Omental fat pad (tissue), 4 donors: Measurements from ENCODE around the gene CPED1. TPM values are rescaled to one million over a fixed set of nuclear protein-coding genes. Genes with fewer than 3 reads are reported as not detected.

Experiments
- ATAC-seq: fragments of 150-250 bp; one replicate; pipeline ENCODE4 v1.9.1; 2016; ENCODE audit warnings: mild to moderate bottlenecking, moderate library complexity; ENCODE audit not compliant: low FRiP score
- DNase-seq: peaks from one replicate; pipeline ENCODE4 v3.0.0-alpha.2; 2019; ENCODE audit warnings: low spot score
- total RNA-seq, 4 donors: library from RNA; depleted of rRNA; stranded (reverse); fragments of >200 nt; gene quantifications; one replicate each; pipeline ENCODE4 v1.1.0, GENCODE V29; 2016
- TF ChIP-seq, protein P1 (sequence below), 3 donors: fragments of 450-650 bp; IDR thresholded peaks; one replicate each; pipeline ENCODE4 v1.5.1; 2016 to 2017; ENCODE audit warnings: antibody characterized with exemption in 3 of 3, mild to moderate bottlenecking in 3 of 3, moderate library complexity in 2 of 3

CPED1 gene
- total RNA-seq, 4 donors from 2014 or later: 24.9 to 63.9 (median 40.9) TPM

DNA sequence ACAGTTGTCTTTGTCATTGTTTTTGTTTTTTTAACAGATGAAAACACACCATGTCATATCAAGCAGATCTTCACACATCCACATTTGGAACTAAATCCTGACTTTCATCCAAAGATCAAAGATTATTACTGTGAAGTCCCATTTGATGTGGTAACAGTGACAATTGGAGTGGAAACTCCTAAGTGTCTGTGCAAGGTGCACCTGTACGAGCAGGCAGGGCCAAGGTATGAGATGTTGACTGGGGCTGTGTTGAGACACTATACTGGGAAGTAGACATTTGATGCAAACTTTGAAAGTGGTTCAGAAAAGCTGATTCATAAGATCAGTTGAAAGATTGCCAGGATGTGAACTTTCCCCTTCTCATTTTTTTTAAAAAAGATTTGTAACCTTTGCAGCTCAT is 152.3 kb downstream of the CPED1 start:
- DNase-seq (no peak), ATAC-seq (no peak)
- TF ChIP-seq, protein P1, sequence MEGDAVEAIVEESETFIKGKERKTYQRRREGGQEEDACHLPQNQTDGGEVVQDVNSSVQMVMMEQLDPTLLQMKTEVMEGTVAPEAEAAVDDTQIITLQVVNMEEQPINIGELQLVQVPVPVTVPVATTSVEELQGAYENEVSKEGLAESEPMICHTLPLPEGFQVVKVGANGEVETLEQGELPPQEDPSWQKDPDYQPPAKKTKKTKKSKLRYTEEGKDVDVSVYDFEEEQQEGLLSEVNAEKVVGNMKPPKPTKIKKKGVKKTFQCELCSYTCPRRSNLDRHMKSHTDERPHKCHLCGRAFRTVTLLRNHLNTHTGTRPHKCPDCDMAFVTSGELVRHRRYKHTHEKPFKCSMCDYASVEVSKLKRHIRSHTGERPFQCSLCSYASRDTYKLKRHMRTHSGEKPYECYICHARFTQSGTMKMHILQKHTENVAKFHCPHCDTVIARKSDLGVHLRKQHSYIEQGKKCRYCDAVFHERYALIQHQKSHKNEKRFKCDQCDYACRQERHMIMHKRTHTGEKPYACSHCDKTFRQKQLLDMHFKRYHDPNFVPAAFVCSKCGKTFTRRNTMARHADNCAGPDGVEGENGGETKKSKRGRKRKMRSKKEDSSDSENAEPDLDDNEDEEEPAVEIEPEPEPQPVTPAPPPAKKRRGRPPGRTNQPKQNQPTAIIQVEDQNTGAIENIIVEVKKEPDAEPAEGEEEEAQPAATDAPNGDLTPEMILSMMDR (IDR thresholded peaks at IDR 0.05): no peak

DNA sequence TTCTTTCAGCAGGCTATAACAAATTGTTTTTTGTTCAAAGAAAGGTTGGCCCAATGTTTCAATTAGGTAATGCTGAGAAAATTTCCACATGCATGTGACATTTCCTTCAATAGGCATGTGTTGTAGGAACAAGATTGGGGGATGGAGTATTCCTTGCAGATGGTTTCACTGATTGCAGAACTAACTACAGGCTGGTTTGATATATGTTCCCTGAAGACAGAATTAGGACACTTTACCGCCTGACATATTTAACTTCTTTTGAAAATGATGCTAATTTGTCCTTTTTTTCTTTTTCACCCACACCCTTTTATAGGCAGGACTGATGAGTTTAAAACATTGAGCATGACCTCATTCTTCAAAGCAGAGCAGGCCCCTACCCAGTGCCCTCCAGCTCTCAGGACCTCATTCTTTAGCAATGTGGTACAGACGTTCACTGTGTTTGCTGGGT is 163.3 kb downstream of the CPED1 start:
- TF ChIP-seq, protein P1 (IDR thresholded peaks at IDR 0.05): no peak
- DNase-seq (no peak), ATAC-seq (no peak)

DNA sequence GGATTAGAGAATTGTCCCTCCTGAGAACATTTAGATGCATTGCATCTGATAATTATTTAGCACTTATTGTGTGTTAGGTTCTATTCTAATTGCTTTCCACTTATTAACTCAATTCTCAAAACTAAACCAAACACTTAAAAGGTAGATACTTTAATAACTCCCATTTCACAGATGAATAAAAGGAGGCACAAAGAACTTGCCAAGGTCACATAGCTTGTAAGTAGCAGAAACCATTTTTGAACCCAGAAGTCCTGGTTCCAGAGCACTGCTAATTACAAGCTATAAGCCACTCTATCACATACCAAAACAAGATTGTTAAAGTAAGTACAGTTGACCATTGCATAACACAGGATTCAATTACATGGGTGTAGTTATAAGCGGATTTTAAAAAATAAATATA is 164.9 kb downstream of the CPED1 start:
- DNase-seq: no peak
- TF ChIP-seq, protein P1 (IDR thresholded peaks at IDR 0.05): no peak
- ATAC-seq: no peak

DNA sequence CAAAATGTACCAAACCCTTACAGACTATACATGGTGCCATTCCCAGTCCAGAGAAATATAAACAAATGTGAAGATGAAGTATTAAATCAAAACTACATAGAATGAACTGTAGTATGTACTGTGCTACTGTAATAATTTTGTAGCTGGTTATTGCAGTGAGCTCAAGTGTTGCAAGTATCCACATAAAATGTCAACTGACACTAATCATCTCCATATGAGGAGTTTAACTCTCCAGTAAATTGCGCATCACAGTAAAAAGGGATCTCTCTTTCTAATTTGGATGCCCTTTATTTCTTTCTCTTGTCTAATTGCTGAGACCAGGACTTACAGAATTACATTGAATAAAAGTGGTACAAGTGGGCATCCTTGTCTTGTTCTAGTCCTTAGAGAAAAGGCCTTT is 165.5 kb downstream of the CPED1 start:
- ATAC-seq (no peak), DNase-seq (no peak)
- TF ChIP-seq, protein P1 (IDR thresholded peaks at IDR 0.05): no peak

DNA sequence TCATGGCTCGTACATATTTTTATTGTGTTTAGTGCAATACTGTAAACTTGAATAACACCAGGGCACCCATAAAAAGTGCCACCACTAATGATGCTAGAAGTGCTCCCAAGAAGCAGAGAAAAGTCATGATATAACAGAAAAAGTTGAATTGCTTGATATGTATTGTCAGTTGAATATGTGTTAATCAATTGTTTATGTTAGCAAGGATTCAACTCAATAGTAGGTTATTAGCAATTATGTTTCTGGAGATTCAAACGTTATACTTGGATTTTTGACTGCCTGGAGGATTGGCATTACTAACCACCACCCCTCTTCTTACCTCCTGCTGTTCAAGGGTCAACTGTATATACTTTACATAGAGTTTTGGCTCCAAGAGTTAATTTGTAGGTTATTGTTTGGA is 168.3 kb downstream of the CPED1 start:
- TF ChIP-seq, protein P1 (IDR thresholded peaks at IDR 0.05): no peak
- no peak for DNase-seq
- no peak for ATAC-seq

DNA sequence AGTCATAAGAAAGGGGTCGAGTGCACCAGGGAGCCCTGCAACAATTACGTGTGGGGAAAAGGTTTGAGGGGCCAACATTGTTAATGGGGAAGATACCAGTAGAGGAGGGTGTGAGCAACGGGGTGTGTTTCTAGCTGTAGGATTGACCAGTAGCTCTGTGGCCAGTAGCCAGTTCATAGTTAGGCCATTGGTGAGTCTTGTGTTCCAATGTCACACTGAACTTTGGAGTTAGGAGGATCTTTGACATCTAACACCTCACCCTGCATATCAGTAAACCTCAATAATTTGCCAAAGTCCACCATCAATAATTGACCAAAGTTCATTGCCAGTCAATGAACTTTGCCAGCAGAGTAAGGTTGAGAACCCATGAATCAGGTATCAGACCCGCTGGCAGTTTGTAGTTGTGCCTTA is 168.8 kb downstream of the CPED1 start:
- TF ChIP-seq, protein P1 (IDR thresholded peaks at IDR 0.05): no peak
- ATAC-seq (no peak), DNase-seq (no peak)

DNA sequence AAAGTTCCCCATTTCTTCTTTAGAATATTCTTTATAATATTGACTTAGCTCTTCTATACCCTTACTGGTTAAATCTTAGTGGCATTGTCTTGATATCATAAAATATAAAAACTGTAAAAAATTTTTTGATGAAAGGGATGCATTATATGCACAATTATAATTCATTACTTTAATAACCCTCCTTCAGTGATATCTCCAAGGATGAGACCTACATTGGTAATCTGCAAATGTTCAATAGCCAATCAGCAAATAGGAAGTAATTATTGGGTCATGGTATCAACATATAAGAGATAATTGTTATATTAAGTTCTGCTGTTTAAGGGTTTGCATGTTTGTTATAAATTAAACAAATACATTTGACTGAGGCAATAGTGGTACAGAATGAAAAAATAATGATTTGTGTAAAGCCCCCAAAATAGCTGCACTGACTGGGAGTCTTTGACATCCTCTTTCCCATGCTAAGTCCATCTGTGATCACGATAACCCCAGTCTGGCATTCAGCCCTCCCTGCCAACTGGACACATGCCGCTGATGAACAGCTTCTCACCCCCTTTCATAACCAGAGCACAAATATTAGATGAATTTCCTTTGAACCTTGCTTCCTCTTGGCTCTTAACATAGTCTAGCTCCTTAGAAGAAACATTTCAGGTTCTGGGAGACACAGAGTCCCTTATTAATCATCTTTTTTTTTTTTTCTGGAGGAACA is 169.5 kb downstream of the CPED1 start:
- DNase-seq (no peak), ATAC-seq (no peak)
- TF ChIP-seq, protein P1 (IDR thresholded peaks at IDR 0.05): no peak
